Measurements from ENCODE around the gene LIN37.
"Not testable (repeated sequence)": the region's sequence is repeated elsewhere in the genome, so short reads cannot be mapped to it uniquely, and the experiment has no call there.

The LIN37 gene

GRCh38 chr19:35789978-35790944, 41.9 kb downstream of the LIN37 start:
- DNase-seq (ENCODE audit: low spot score), result no peak

- no peak for DNase-seq (ENCODE audit: low spot score)
Observed at GRCh38 chr19:35790981-35791813, 42.8 kb downstream of the LIN37 start.

GRCh38 chr19:35791814-35792279, 43.5 kb downstream of the LIN37 start:
- DNase-seq (ENCODE audit: low spot score), result no peak

- DNase-seq (ENCODE audit: low spot score), result no peak
Observed at GRCh38 chr19:35792312-35792711, 43.9 kb downstream of the LIN37 start.

GRCh38 chr19:35792888-35793287, 44.5 kb downstream of the LIN37 start:
- no peak for DNase-seq (ENCODE audit: low spot score)

- no peak for DNase-seq (ENCODE audit: low spot score)
Observed at GRCh38 chr19:35793381-35794165, 45.2 kb downstream of the LIN37 start.

GRCh38 chr19:35795564-35795963, 47.2 kb downstream of the LIN37 start:
- not testable (repeated sequence) for DNase-seq (ENCODE audit: low spot score)

GRCh38 chr19:35796645-35797542, 48.5 kb downstream of the LIN37 start:
- no peak for DNase-seq (ENCODE audit: low spot score)

GRCh38 chr19:35797663-35798062, 49.3 kb downstream of the LIN37 start:
- peak; percentile 8 for DNase-seq (ENCODE audit: low spot score)

- no peak for DNase-seq (ENCODE audit: low spot score)
Observed at GRCh38 chr19:35801828-35802227, 53.5 kb downstream of the LIN37 start.

All from pons (tissue), 1 donor.